ENCODE data around the gene SLC13A3.

Gene SLC13A3

DNA sequence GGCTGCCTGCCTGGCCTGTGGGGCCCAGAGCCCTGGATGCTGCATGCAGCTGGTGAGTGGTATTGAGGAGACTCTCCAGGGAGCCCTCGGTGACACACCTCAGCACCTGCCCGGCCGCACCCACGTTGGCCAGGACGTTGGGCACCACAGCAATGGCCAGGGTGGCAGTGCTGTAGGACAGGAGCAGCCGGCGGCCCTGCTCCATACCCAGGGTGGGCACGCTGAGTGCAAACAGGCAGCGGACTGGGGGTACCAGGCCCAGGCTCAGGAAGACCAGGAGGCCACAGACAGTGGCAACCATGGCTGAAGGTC, 105.5 kb downstream of the SLC13A3 start:
- H3K4me3 Mint-ChIP-seq = no peak overlapping the region
- H3K27me3 Mint-ChIP-seq (ENCODE audit: low read depth, poor library complexity) = peaks cover 4% of the 10 kb centered on the region
- H3K4me1 Mint-ChIP-seq = no peaks in the 10 kb centered on the region
- no peaks in the 10 kb centered on the region for H3K36me3 Mint-ChIP-seq (ENCODE audit: low read depth)
- H3K27ac Mint-ChIP-seq = no peak overlapping the region
- no peak for DNase-seq
- no peak for TF ChIP-seq CTCF (IDR thresholded peaks at IDR 0.05)
- H3K9me3 Mint-ChIP-seq = no peaks in the 10 kb centered on the region

GRCh38 chr20:46545077-46545826, 106.0 kb downstream of the SLC13A3 start:
- Mint-ChIP-seq H3K4me1 (no peaks in the 10 kb centered on the region), H3K27me3 (ENCODE audit: low read depth, poor library complexity) (peaks cover 10% of the 10 kb centered on the region), H3K27ac (no peak overlapping the region), H3K36me3 (ENCODE audit: low read depth) (no peaks in the 10 kb centered on the region), H3K9me3 (no peaks in the 10 kb centered on the region), H3K4me3 (no peak overlapping the region)
- no peak for TF ChIP-seq CTCF (IDR thresholded peaks at IDR 0.05)
- DNase-seq = no peak

- H3K4me1 Mint-ChIP-seq = no peaks in the 10 kb centered on the region
- DNase-seq = no peak
- H3K36me3 Mint-ChIP-seq (ENCODE audit: low read depth) = no peaks in the 10 kb centered on the region
- H3K27me3 Mint-ChIP-seq (ENCODE audit: low read depth, poor library complexity) = peaks cover 10% of the 10 kb centered on the region
- H3K9me3 Mint-ChIP-seq = no peaks in the 10 kb centered on the region
- TF ChIP-seq CTCF (IDR thresholded peaks at IDR 0.05) = no peak
- no peak overlapping the region for H3K4me3 Mint-ChIP-seq
- H3K27ac Mint-ChIP-seq = no peak overlapping the region
Observed at GRCh38 chr20:46544576-46544975, 106.7 kb downstream of the SLC13A3 start.

DNA sequence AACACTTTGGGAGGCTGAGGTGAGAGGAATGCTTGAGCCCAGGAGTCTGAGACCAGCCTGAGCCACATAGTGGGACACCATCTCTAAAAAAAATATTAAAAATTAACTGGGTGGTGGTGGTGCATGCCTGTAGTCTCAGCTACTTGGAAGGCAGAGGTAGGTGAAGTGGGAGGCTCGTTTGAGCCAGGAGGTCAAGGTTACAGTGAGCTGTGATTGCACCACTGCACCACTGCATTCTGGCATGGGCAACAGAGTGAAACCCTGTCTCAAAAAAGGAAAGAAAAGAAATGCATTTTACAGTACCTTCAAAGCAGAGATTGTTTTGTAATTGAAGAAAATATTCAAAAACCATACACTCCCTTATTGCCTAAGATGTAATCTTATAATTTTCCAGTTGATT, 107.3 kb downstream of the SLC13A3 start:
- Mint-ChIP-seq H3K4me1 (no peaks in the 10 kb centered on the region), H3K27me3 (ENCODE audit: low read depth, poor library complexity) (peaks cover 14% of the 10 kb centered on the region), H3K36me3 (ENCODE audit: low read depth) (no peaks in the 10 kb centered on the region), H3K27ac (no peak overlapping the region), H3K4me3 (no peak overlapping the region), H3K9me3 (no peaks in the 10 kb centered on the region)
- DNase-seq = no peak
- TF ChIP-seq CTCF (IDR thresholded peaks at IDR 0.05) = no peak

- no peaks in the 10 kb centered on the region for H3K4me1 Mint-ChIP-seq
- H3K27ac Mint-ChIP-seq = no peak overlapping the region
- no peak overlapping the region for H3K4me3 Mint-ChIP-seq
- H3K27me3 Mint-ChIP-seq (ENCODE audit: low read depth, poor library complexity) = peaks cover 14% of the 10 kb centered on the region
- no peaks in the 10 kb centered on the region for H3K36me3 Mint-ChIP-seq (ENCODE audit: low read depth)
- TF ChIP-seq CTCF (IDR thresholded peaks at IDR 0.05) = no peak
- DNase-seq = no peak
- H3K9me3 Mint-ChIP-seq = no peaks in the 10 kb centered on the region
Observed at GRCh38 chr20:46543033-46543432, 108.2 kb downstream of the SLC13A3 start.

DNA sequence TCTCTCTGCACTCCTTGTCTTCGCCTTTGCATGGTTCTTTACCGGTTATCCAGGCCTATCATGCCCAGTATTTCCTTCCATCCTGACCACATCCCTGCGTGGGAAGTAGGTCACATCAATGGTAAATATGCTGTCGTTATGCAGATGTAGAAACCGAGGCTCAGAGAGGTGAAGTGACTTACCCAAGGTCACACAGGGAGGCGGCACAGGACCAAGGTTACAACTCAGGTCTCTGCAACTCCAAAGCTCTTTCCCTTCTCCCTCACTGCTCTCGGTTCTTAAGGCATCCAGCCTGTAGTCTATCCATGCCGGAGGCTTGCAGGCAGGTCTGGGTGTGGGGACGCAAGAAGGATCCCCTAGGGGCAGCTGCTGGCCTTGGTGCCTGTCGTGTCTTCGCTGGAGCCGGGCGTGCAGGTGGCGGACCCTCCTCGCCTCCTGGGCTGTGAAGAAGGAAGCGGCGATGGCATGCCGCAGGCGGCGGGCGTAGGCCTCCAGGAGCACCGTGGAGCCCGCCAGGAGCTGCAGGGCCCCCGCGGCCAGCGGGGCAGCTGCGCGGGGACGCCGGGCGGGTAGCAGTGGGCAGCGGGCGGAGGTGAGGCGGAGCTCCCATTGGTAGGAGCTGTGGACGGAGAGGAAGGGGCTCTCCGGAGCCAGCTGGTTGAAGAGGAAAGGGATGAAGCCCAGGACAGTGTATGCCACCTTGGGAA, 109.9 kb downstream of the SLC13A3 start:
- Mint-ChIP-seq H3K9me3 (no peaks in the 10 kb centered on the region), H3K27me3 (ENCODE audit: low read depth, poor library complexity) (peaks cover 14% of the 10 kb centered on the region), H3K4me3 (no peak overlapping the region), H3K27ac (no peak overlapping the region), H3K4me1 (no peaks in the 10 kb centered on the region), H3K36me3 (ENCODE audit: low read depth) (no peaks in the 10 kb centered on the region)
- DNase-seq = no peak
- TF ChIP-seq CTCF (IDR thresholded peaks at IDR 0.05) = no peak
